GM21367 (cell line): ENCODE measurements around the gene NMBR.
"Not testable (repeated sequence)": the region's sequence is repeated elsewhere in the genome, so short reads cannot be mapped to it uniquely, and the experiment has no call there.

Experiments used
- ATAC-seq: cut with Tn5 transposase; IDR thresholded peaks from one replicate; pipeline ENCODE4 v1.9.1; 2021; ENCODE audit not compliant: unreplicated experiment

Gene NMBR

DNA sequence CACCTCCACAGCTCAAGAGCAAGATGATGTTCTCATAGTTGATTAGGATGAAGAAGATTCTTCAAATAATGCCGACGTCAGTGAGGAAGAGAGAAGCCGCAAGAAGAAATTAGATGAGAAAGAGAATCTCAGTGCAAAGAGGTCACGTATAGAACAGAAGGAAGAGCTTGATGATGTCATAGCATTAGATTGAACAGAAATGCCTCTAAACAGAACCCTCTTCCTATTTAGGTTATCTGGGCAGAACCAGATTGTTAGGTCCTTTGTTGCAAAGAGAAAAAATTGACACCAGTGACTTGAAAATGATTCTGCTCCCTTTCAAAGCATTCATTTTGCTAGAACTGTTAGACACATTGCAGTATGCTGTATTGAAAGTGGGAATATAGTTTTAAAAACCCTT is 84.1 kb downstream of the NMBR start:
- ATAC-seq = not testable (repeated sequence)

DNA sequence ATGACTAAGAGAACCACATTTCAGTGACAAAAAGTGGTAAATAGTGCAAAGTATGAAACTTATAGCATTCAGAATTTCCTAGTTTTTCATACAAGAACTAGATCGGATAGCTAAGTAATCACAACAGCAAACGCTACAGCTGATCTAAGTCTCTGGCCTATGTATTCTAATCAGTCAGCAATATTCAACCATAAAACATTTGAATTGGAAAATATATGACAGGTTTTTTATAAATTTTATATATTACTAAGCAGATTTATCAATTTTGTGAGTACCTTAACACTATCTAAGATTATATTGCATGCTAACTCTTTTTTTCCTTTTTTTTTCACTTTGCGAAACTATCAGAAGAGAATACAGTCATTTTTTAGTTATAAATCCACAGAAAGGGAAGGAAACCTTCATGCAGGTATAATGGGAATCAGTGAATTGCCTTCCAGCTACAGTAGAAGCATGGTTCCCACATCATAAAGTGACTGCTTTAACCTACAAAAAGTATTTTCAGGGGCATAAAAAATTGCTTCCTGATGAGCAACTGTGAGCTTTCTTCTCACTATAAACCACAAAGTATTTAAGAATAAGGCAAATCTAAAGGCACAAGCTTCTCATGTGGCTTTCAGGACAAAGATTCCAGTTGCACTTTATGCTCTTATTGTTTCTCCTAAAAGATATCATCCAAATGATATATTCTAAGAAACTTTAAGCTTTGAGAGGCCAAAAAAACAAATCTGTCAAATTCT is 88.2 kb downstream of the NMBR start:
- no peak for ATAC-seq

DNA sequence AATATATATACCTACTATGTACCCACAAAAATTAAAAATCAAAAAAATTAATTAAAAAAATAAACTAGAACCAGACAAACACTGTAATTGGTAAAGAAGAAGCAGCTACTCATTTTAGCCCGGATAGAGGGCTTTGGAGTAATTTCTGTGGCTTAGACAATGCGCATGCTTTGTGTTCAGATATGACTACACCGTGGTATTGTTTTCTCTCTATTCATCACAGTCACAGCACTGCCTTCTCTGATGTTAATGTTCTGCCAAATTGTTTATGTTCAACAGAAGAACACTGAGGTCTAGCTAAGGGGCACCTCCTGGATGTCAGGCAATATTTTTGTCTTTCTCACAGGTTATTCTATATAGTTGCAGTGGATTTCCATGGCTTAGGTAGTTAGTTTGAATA is 91.7 kb downstream of the NMBR start:
- peak; percentile 76 for ATAC-seq

DNA sequence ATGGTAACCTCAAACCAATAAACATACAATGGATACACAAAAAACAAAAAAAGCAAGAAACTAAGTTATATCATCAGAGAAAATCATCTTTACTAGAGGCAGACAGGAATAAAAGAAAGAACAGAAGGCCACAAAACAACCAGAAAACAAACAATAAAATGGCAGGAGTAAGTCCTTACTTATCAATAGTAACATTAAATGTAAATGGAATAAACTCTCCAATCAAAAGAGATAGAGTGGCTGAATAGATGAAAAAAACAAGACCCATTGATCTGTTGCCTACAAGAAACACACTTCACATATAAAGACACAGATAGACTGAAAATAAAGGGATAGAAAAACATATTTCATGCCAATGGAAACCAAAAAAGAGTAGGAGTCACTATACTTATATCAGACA is 95.5 kb downstream of the NMBR start:
- no peak for ATAC-seq

DNA sequence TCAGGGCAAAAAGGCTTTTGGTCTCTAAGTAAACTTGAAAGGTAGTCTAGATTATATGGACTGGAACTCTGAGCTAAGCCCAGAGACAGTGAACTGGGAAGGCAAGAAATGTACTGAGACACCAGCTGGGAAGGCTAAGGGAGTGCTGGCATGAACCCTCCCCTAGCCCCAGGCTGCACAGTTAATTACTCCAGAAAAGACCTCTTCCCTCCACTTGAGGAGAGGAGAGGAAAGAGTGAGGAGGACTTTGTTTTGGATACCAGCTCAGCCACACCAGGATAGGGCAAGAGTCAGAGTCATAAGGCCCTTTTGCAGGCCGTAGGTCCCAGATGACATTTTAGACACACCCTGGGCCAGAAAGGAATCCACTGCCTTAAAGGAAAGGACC is 98.3 kb downstream of the NMBR start:
- no peak for ATAC-seq

DNA sequence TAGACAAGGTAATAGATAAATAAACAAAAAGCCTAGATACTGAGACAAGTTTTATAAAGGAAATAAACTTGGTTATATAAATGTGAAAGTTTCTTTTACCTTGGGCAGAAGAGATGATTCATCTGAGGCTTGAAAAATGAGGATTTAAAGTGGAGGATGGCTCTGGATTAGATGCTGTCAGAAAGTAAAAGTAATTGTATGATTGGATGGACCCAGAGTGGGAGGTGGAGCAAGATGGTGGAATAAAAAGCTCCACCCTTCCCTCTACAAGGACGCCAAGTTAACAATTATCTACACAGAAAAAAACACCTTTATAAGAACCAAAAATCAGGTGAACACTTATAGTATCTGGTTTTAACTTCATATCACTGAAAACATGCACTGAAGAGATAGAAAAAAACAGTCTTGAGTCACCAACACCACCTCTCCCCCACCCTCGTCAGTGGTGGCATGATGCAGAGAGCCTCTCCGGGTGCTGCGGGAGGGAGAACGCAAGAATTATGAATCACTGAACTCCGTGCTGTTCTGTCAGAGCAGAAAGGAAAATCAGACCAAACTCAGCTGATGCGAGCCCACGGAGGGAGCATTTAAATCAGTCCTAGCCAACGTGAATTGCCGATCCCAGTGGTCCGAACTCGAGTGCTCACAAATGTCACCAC is 98.9 kb downstream of the NMBR start:
- no peak for ATAC-seq

DNA sequence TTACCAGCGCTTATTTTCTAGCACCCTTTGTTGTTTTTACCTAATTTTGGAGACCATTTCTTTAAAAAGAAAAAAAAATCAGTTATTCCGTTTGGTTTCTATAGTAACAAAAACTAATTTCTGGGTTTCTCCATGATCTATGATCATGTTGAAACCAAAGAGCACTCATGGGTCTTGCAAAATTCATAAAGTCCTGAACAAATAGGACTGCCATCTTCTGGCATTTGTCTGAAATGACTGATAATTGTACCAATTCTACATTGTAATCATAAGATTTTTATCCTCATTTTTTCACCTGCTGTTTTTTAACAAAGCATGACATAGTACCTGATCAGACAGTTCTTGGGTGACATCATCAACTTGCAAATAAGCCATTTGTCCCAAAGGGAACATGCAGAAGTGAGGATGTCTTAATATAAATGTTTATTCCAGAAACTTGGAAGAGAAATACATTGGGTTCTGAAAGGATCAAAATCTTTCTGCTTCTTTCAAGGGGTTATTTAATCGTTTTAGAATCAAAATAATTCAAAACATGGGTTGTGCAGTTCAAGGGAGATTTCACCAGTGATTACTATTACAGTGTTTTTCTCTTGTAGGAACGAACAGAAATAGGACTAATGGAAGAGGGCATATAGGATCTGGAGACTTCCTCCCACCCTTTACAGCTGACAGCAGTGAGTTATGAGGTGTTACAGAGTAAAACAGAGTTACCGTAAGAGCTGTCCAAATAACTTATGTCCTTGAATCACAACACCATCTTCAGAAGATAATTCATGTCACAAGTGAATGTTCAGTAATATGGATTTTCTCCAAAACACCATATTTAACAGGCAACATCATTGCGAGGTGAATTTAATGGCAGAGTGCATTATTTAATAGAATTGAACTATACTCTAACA is 101.3 kb downstream of the NMBR start:
- no peak for ATAC-seq

DNA sequence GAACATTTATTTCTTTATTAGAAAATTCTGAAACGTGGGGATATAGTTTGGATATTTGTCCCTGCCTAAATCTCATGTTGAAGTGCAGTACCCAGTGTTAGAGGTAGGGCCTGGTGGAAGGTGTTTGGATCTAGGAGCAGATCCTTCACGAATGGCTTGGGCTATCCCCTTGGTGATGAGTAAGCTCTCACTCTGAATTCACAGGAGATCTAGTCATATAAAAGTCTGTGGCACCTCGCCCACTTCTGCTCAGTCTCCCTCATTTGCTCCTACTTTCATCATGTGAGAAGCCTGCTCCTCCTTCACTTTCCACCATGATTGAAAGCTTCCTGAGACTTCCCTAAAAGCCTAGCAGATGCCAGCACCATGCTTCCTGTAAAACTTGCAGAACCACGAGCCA is 111.0 kb downstream of the NMBR start:
- ATAC-seq = no peak

DNA sequence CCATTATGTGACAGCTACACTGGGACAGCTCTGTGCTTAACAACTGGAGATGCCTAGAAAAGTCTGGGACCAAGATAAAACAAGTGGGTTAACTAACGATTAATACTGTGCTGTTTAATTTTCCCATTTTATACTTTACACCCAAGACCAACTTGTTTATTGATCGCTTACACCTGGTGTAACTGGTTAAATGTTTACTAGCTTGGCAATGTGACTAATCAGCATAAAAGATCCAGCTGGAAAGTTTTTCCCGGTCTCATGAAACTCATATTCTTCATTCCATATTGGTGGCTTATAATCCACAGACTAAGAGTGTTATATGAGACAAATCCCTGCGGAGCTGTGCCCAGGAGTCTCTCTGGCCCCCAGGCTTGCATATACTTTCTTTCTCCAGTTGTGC is 115.9 kb downstream of the NMBR start:
- ATAC-seq = no peak

DNA sequence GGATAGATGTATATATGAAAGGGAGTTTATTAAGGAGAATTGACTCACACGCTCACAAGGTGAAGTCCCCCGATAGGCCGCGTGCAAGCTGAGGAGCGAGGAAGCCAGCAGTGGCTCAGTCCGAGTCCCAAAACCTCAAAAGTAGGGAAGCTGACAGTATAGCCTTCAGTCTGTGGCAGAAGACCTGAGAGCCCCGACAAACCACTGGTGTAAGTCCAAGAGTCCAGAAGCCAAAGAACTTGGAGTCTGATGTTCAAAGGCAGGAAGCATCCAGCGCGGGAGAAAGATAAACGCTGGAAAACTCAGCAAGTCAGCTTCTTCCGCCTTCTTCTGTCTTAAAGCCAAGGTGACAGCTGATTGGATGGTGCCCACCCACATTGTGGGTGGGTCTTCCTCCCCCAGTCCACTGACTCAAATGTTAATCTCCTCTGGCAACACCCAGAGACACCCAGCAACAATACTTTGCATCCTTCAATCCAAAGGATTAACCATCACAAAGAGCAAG is 116.8 kb downstream of the NMBR start:
- ATAC-seq = no peak

DNA sequence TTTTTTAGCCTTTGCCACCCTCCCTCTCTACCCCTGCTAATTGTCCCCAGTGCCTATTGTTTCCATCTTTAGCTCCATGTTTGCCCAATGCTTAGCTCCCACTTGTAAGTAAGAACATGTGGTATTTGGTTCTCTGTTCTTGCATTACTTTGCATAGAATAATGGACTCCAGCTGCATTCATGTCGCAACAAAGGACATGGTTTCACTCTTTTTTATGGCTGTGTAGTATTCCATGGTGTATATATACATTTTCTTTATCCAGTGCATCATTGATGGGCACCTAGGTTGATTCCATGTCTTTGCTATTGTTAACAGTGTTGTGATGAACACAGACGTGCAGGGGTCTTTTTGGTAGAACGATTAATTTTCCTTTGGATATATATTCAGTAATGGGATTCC is 118.4 kb downstream of the NMBR start:
- ATAC-seq = no peak

DNA sequence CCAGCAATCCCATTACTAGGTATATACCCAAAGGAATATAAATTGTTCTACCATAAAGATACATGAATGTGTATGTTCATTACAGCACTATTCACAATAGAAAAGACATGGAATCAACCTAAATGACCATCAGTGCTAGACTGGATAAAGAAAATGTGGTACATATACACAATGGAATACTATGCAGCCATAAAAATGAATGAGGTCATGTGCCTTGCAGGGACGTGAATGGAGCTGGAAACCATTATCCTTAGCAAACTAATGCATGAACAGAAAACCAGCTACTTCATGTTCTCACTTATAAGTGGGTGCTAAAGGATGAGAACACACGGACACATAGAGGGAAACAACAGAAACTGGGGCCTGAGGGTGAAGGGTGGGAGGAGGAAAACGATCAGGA is 119.1 kb downstream of the NMBR start:
- ATAC-seq = not testable (repeated sequence)

DNA sequence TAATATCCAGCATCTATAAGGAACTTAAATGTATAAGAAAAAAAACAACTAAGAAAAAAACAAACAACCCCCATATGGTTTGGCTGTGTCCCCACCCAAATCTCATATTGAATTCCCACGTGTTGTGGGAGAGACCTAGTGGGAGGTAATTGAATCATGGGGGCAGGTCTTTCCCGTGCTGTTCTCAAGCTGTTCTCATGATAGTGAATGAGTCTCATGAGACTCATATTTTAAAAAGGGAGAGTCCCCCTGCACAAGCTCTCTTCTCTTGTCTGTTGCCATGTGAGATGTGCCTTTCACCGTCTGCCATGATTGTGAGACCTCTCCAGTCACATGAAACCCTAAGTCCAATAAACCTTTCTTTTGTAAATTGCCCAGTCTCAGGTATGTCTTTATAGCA is 119.8 kb downstream of the NMBR start:
- no peak for ATAC-seq

DNA sequence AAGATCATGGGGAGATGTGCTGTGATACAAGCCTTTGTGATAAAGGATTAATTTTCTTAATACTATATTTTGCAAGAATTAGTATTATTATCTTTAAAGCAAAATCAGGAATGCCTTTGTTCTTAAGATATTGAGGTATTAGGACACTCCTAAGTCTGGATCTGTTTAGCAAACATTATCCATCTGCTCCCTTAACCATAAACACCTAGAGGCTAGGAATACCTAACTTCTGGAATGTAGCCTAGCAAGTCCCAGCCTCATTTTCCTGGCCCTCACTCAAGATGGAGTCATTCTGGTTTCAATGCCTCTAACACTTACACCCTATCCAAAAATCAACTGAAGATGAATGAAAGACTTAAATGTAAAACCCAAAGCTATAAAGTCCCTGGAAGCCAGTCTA is 120.5 kb downstream of the NMBR start:
- no peak for ATAC-seq
